Parathyroid adenoma (tissue), 2 donors: ENCODE measurements around the gene TTLL8.

Source experiments
- H2AFZ ChIP-seq: fragments of 300-600 bp; sonication (generic); one replicate; pipeline ENCODE4 v1.7.0; 2017; ENCODE audit warnings: antibody characterized with exemption, mild to moderate bottlenecking
- H3K27ac ChIP-seq: fragments of 300-600 bp; sonication (generic); one replicate; pipeline ENCODE4 v1.7.0; 2017
- H3K27me3 ChIP-seq: fragments of 300-600 bp; sonication (generic); one replicate; pipeline ENCODE4 v1.7.0; 2017; ENCODE audit warnings: low read length; ENCODE audit not compliant: control insufficient read depth, insufficient read depth
- H3K36me3 ChIP-seq: fragments of 300-600 bp; sonication (generic); one replicate; pipeline ENCODE4 v1.7.0; 2017; ENCODE audit warnings: low read length; ENCODE audit not compliant: control insufficient read depth, insufficient read depth
- H3K4me1 ChIP-seq: fragments of 300-600 bp; sonication (generic); one replicate; pipeline ENCODE4 v1.7.0; 2017; ENCODE audit warnings: control low read depth
- H3K4me2 ChIP-seq: fragments of 300-600 bp; sonication (generic); one replicate; pipeline ENCODE4 v1.7.0; 2017; ENCODE audit warnings: low read length
- H3K4me3 ChIP-seq: fragments of 300-600 bp; sonication (generic); one replicate; pipeline ENCODE4 v1.7.0; 2017; ENCODE audit warnings: low read depth, low read length
- H3K79me2 ChIP-seq: fragments of 300-600 bp; sonication (generic); one replicate; pipeline ENCODE4 v1.7.0; 2017; ENCODE audit warnings: control low read depth
- H3K9ac ChIP-seq: fragments of 300-600 bp; sonication (generic); one replicate; pipeline ENCODE4 v1.7.0; 2017; ENCODE audit warnings: mild to moderate bottlenecking
- H3K9me3 ChIP-seq: fragments of 300-600 bp; sonication (generic); one replicate; pipeline ENCODE4 v1.7.0; 2017; ENCODE audit warnings: low read length; ENCODE audit not compliant: control insufficient read depth
- TF ChIP-seq, protein P1 (sequence below): fragments of 300-600 bp; sonication (generic); IDR thresholded peaks from one replicate; pipeline ENCODE4 v1.7.0; 2017; ENCODE audit warnings: antibody characterized with exemption, mild to moderate bottlenecking
- donor health status: primary hyperparathyroidism.

Gene TTLL8

DNA sequence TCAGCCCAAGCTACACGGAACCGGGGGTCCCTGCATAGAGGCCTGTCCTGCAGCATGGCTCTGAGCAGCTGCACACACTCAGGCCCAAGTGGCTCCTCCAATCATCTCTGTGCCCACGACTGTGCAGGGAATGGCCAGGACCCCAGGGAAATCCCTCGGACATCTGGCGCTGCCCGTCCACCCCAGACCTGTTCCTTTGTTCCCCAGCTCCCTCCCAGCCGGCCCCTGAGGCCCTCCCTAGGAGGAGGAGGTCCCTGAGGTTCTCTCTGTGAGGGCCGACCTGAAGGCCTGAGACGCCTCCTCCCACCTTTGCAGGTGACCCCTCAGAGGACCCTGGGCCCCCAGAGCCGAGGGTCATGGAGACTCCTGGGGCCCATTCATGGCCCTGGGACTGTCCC lies 26.0 kb upstream of the TTLL8 start:
- Histone ChIP-seq H3K36me3 (no peaks in the 10 kb centered on the region), H3K4me3 (no peak overlapping the region), H3K27ac (no peak overlapping the region), H3K27me3 (no peaks in the 10 kb centered on the region), H3K9ac (no peak overlapping the region), H3K4me1 (no peaks in the 10 kb centered on the region), H3K9me3 (no peaks in the 10 kb centered on the region), H3K4me2 (no peak overlapping the region), H3K79me2 (no peaks in the 10 kb centered on the region), H2AFZ (no peak overlapping the region)
- TF ChIP-seq, protein P1, sequence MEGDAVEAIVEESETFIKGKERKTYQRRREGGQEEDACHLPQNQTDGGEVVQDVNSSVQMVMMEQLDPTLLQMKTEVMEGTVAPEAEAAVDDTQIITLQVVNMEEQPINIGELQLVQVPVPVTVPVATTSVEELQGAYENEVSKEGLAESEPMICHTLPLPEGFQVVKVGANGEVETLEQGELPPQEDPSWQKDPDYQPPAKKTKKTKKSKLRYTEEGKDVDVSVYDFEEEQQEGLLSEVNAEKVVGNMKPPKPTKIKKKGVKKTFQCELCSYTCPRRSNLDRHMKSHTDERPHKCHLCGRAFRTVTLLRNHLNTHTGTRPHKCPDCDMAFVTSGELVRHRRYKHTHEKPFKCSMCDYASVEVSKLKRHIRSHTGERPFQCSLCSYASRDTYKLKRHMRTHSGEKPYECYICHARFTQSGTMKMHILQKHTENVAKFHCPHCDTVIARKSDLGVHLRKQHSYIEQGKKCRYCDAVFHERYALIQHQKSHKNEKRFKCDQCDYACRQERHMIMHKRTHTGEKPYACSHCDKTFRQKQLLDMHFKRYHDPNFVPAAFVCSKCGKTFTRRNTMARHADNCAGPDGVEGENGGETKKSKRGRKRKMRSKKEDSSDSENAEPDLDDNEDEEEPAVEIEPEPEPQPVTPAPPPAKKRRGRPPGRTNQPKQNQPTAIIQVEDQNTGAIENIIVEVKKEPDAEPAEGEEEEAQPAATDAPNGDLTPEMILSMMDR, result no peak

DNA sequence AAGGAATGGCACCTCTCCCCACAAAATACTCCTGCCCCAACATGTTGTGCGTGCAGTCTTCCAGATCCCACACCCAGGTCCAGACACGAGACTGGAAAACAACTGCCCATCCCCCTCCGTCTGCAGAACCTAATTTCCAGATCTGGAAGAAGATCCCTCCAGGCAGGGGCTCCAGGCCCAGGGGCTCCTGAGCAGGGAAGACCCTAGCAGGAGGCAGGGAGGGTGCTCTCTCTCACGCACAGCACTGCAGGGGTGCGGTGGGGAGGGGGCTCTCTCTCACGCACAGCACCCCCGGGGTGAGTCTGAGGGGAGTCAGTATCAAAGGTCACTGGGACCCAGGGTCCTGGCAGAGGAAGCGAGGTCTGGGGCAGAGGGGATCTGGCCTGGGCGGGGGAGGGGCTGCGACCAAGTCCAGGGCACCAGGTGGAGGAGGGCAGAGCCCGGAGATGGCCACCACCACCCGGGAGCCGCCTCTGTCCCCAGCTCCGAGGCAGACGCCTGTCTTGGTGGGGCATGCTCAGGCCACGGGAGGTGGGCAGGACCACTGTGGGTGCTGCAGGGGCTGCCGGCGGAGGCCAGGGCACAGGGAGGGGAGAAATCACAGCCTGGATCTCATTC lies 25.5 kb upstream of the TTLL8 start:
- H3K27me3 ChIP-seq, result no peaks in the 10 kb centered on the region
- H3K27ac ChIP-seq, result no peak overlapping the region
- H3K9me3 ChIP-seq, result no peaks in the 10 kb centered on the region
- no peak overlapping the region for H2AFZ ChIP-seq
- TF ChIP-seq, protein P1, result no peak
- no peaks in the 10 kb centered on the region for H3K4me1 ChIP-seq
- H3K9ac ChIP-seq, result no peak overlapping the region
- H3K36me3 ChIP-seq, result no peaks in the 10 kb centered on the region
- no peaks in the 10 kb centered on the region for H3K79me2 ChIP-seq
- no peak overlapping the region for H3K4me2 ChIP-seq
- no peak overlapping the region for H3K4me3 ChIP-seq

DNA sequence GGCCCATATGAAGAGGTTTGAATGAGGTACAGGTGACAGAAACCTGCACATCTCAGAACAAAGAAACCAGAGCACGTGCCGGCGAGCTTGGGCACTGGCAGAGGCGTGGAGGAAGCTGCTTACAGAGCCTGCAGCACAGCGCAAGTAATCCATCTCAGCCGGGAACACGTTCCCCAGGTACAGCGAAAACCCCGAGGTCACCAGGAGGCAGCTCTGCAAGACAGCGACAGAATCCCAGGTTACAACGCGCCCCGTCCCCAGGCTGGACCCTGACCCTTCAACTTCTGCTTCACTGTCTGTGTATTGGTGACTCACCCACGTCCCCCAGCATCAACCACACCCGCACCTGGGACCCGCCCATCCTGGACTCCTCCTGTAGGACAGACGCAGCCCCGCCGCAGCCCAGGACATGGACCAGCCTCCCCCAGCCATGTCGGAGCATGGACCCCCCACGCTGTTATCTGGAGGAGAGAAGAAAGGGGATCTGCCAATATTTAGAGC lies 24.9 kb upstream of the TTLL8 start:
- no peak overlapping the region for H3K27ac ChIP-seq
- H3K27me3 ChIP-seq, result no peaks in the 10 kb centered on the region
- no peaks in the 10 kb centered on the region for H3K36me3 ChIP-seq
- H2AFZ ChIP-seq, result no peak overlapping the region
- no peak overlapping the region for H3K4me3 ChIP-seq
- no peaks in the 10 kb centered on the region for H3K4me1 ChIP-seq
- H3K9ac ChIP-seq, result no peak overlapping the region
- TF ChIP-seq, protein P1, result no peak
- H3K9me3 ChIP-seq, result no peaks in the 10 kb centered on the region
- H3K79me2 ChIP-seq, result no peaks in the 10 kb centered on the region
- H3K4me2 ChIP-seq, result no peak overlapping the region

DNA sequence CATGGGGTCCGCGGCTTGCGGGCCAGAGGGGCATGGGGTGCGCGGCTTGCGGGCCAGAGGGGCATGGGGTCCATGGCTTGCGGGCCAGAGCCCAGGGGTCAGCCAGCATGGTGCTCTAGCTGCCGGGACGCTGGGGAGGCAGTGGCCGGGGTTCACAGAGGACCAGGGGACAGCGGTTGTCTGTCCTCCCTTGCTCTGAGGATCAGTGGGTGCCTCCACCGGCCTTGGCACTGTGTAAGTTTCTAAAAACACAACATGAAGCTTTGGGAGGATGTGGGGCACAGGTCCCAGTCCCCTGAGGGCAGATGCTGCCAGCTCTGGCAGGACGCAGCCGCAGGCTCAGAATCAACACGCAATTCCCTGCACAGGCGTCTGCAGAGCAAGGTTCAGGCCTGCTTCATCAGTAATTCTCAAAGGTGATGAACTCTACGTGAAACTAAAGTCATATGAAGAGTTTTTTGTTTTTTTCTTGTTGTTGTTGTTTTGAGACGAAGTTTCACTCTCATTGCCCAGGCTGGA lies 24.2 kb upstream of the TTLL8 start:
- Histone ChIP-seq H3K79me2 (no peaks in the 10 kb centered on the region), H3K4me1 (no peaks in the 10 kb centered on the region), H3K9ac (no peak overlapping the region), H2AFZ (no peak overlapping the region), H3K4me3 (no peak overlapping the region), H3K9me3 (no peaks in the 10 kb centered on the region), H3K27ac (no peak overlapping the region), H3K36me3 (no peaks in the 10 kb centered on the region), H3K27me3 (no peaks in the 10 kb centered on the region), H3K4me2 (no peak overlapping the region)
- TF ChIP-seq, protein P1, result no peak
